GM21367 (cell line): Measurements from ENCODE around the gene JARID2.

ENCODE experiments used
- ATAC-seq: cut with Tn5 transposase; IDR thresholded peaks from one replicate; pipeline ENCODE4 v1.9.1; 2021; ENCODE audit not compliant: unreplicated experiment

Gene JARID2

GRCh38 chr6:15433511-15433861, 187.6 kb downstream of the JARID2 start:
- no peak for ATAC-seq

- ATAC-seq = no peak
These were observed 188.4 kb downstream of the JARID2 start for GRCh38 chr6:15434263-15434662.

- ATAC-seq = no peak
These were observed 189.0 kb downstream of the JARID2 start for GRCh38 chr6:15434823-15435380.

GRCh38 chr6:15435468-15435867, 189.6 kb downstream of the JARID2 start:
- no peak for ATAC-seq

GRCh38 chr6:15436451-15436850, 190.6 kb downstream of the JARID2 start:
- ATAC-seq = no peak

- ATAC-seq = no peak
These were observed 191.3 kb downstream of the JARID2 start for GRCh38 chr6:15437090-15437635.

- ATAC-seq = no peak
These were observed 193.6 kb downstream of the JARID2 start for GRCh38 chr6:15439410-15440025.

- ATAC-seq = no peak
These were observed 194.2 kb downstream of the JARID2 start for GRCh38 chr6:15440040-15440439.

- ATAC-seq = no peak
These were observed 195.5 kb downstream of the JARID2 start for GRCh38 chr6:15441215-15441868.

GRCh38 chr6:15441981-15442380, 196.1 kb downstream of the JARID2 start:
- ATAC-seq = no peak

GRCh38 chr6:15442467-15442866, 196.6 kb downstream of the JARID2 start:
- no peak for ATAC-seq

- no peak for ATAC-seq
These were observed 197.4 kb downstream of the JARID2 start for GRCh38 chr6:15443119-15443830.

GRCh38 chr6:15444081-15444731, 198.3 kb downstream of the JARID2 start:
- ATAC-seq = no peak

- ATAC-seq = no peak
These were observed 199.0 kb downstream of the JARID2 start for GRCh38 chr6:15444881-15445280.

- ATAC-seq = no peak
These were observed 201.8 kb downstream of the JARID2 start for GRCh38 chr6:15447546-15448267.

GRCh38 chr6:15449011-15449410, 203.1 kb downstream of the JARID2 start:
- ATAC-seq = no peak

GRCh38 chr6:15451738-15452137, 205.9 kb downstream of the JARID2 start:
- no peak for ATAC-seq

GRCh38 chr6:15452182-15452941, 206.5 kb downstream of the JARID2 start:
- no peak for ATAC-seq

GRCh38 chr6:15453186-15453585, 207.3 kb downstream of the JARID2 start:
- ATAC-seq = no peak

GRCh38 chr6:15453622-15454021, 207.8 kb downstream of the JARID2 start:
- ATAC-seq = no peak
